WTC11 (cell line): ENCODE data around the gene ZNF48. TPM values are rescaled to one million over a fixed set of nuclear protein-coding genes. Genes with fewer than 3 reads are reported as not detected.

ENCODE experiments used
- ATAC-seq: fragments of 200-7000 bp; cut with Tn5 transposase; 2 replicates; pipeline ENCODE4 v1.10.0; 2021; ENCODE audit warnings: mild to moderate bottlenecking, moderate library complexity
- CTCF ChIA-PET: fragments of 300-600 bp; sonication (Branson Sonifier 250); formaldehyde crosslinking; loops from one replicate; lab custom pipeline; 2021; ENCODE audit warnings: antibody characterized with exemption; lab: Charles Lee
- POLR2A ChIA-PET: fragments of 350-600 bp; sonication (Branson Sonifier 250); formaldehyde crosslinking; loops from one replicate; lab custom pipeline; 2021; ENCODE audit warnings: antibody characterized with exemption; lab: Charles Lee
- DNase-seq: peaks from one replicate; pipeline ENCODE4 v3.0.0; 2021; ENCODE audit warnings: low spot score
- H3K27ac Mint-ChIP-seq: 2 replicates; pipeline ENCODE4 v1.8.0; 2021; ENCODE audit warnings: mixed read lengths
- H3K27me3 Mint-ChIP-seq: 2 replicates; pipeline ENCODE4 v1.8.0; 2021; ENCODE audit warnings: low read depth, mild to moderate bottlenecking, moderate library complexity, mixed read lengths
- H3K36me3 Mint-ChIP-seq: 2 replicates; pipeline ENCODE4 v1.8.0; 2021; ENCODE audit warnings: mixed read lengths
- H3K4me1 Mint-ChIP-seq: 2 replicates; pipeline ENCODE4 v1.8.0; 2022; ENCODE audit warnings: mixed read lengths
- H3K4me3 Mint-ChIP-seq: 2 replicates; pipeline ENCODE4 v1.8.0; 2021; ENCODE audit warnings: mild to moderate bottlenecking, moderate library complexity, mixed read lengths
- H3K9me3 Mint-ChIP-seq: 2 replicates; pipeline ENCODE4 v1.8.0; 2021; ENCODE audit warnings: mixed read lengths
- ATF2 ChIP-seq: sonication (generic); formaldehyde crosslinking; IDR thresholded peaks from 2 replicates; pipeline ENCODE4 v1.8.1; 2022; ENCODE audit warnings: low read depth, missing genetic modification reagents, borderline replicate concordance
- CDX4 ChIP-seq: fragments of 250-450 bp; sonication (Bioruptor Pico); IDR thresholded peaks from 2 replicates; pipeline ENCODE4 v1.9.0; 2021; ENCODE audit warnings: moderate library complexity, mild to moderate bottlenecking, inconsistent platforms, borderline replicate concordance
- CREB1 ChIP-seq: sonication (generic); formaldehyde crosslinking; IDR thresholded peaks from 2 replicates; pipeline ENCODE4 v1.8.0; 2023; ENCODE audit warnings: mild to moderate bottlenecking, missing genetic modification reagents
- FOXK1 ChIP-seq: sonication (generic); formaldehyde crosslinking; IDR thresholded peaks from 2 replicates; pipeline ENCODE4 v1.8.0; 2022; ENCODE audit warnings: mild to moderate bottlenecking, moderate library complexity, missing genetic modification reagents
- IRF2 ChIP-seq: sonication (generic); formaldehyde crosslinking; IDR thresholded peaks from 2 replicates; pipeline ENCODE4 v1.8.0; 2022; ENCODE audit warnings: low read depth, missing genetic modification reagents, borderline replicate concordance
- MYBL2 ChIP-seq: sonication (generic); formaldehyde crosslinking; IDR thresholded peaks from 2 replicates; pipeline ENCODE4 v1.8.1; 2023; ENCODE audit warnings: mild to moderate bottlenecking, moderate library complexity, missing genetic modification reagents
- NFE2L1 ChIP-seq: sonication (generic); formaldehyde crosslinking; IDR thresholded peaks from 2 replicates; pipeline ENCODE4 v1.8.1; 2023; ENCODE audit warnings: missing genetic modification reagents
- NR1H2 ChIP-seq: sonication (generic); formaldehyde crosslinking; IDR thresholded peaks from 2 replicates; pipeline ENCODE4 v1.9.0; 2021; ENCODE audit warnings: mild to moderate bottlenecking, moderate library complexity, missing genetic modification reagents
- NR2C2 ChIP-seq: sonication (generic); formaldehyde crosslinking; IDR thresholded peaks from 2 replicates; pipeline ENCODE4 v1.8.0; 2022; ENCODE audit warnings: mild to moderate bottlenecking, missing genetic modification reagents
- NR3C1 ChIP-seq: sonication (generic); formaldehyde crosslinking; conservative IDR thresholded peaks from 2 replicates; pipeline ENCODE4 v1.8.1; 2023; ENCODE audit warnings: low read depth, mild to moderate bottlenecking, missing genetic modification reagents
- OVOL2 ChIP-seq: fragments of 250-450 bp; sonication (Bioruptor Pico); IDR thresholded peaks from 2 replicates; pipeline ENCODE4 v1.9.0; 2021; ENCODE audit warnings: mild to moderate bottlenecking, borderline replicate concordance
- PREB ChIP-seq: sonication (generic); formaldehyde crosslinking; IDR thresholded peaks from 2 replicates; pipeline ENCODE4 v1.8.1; 2022; ENCODE audit warnings: mild to moderate bottlenecking, missing genetic modification reagents, moderate library complexity, borderline replicate concordance
- RELA ChIP-seq: sonication (generic); formaldehyde crosslinking; IDR thresholded peaks from 2 replicates; pipeline ENCODE4 v1.8.1; 2022; ENCODE audit warnings: missing genetic modification reagents, mild to moderate bottlenecking, borderline replicate concordance
- RORB ChIP-seq: fragments of 250-450 bp; sonication (Bioruptor Pico); IDR thresholded peaks from 2 replicates; pipeline ENCODE4 v1.9.0; 2021; ENCODE audit warnings: mild to moderate bottlenecking
- SOX15 ChIP-seq: fragments of 250-450 bp; sonication (Bioruptor Pico); IDR thresholded peaks from 2 replicates; pipeline ENCODE4 v1.9.0; 2021; ENCODE audit warnings: mild to moderate bottlenecking
- SP1 ChIP-seq: sonication (generic); formaldehyde crosslinking; conservative IDR thresholded peaks from 2 replicates; pipeline ENCODE4 v1.8.1; 2022; ENCODE audit warnings: missing genetic modification reagents
- TP53 ChIP-seq: sonication (generic); formaldehyde crosslinking; IDR thresholded peaks from 2 replicates; pipeline ENCODE4 v1.8.1; 2023; ENCODE audit warnings: mild to moderate bottlenecking, missing genetic modification reagents
- USF1 ChIP-seq: sonication (generic); formaldehyde crosslinking; IDR thresholded peaks from 2 replicates; pipeline ENCODE4 v1.8.0; 2022; ENCODE audit warnings: mild to moderate bottlenecking, missing genetic modification reagents
- ZNF138 ChIP-seq: sonication (generic); formaldehyde crosslinking; conservative IDR thresholded peaks from 2 replicates; pipeline ENCODE4 v1.8.1; 2022; ENCODE audit warnings: mild to moderate bottlenecking, moderate library complexity, missing genetic modification reagents
- ZNF263 ChIP-seq: sonication (generic); formaldehyde crosslinking; IDR thresholded peaks from 2 replicates; pipeline ENCODE4 v1.8.1; 2022; ENCODE audit warnings: low read depth, mild to moderate bottlenecking, moderate library complexity, missing genetic modification reagents
- ZNF317 ChIP-seq: sonication (generic); formaldehyde crosslinking; IDR thresholded peaks from 2 replicates; pipeline ENCODE4 v1.8.1; 2023; ENCODE audit warnings: low read depth, mild to moderate bottlenecking, moderate library complexity, missing genetic modification reagents, borderline replicate concordance
- ZNF416 ChIP-seq: fragments of 250-450 bp; sonication (Bioruptor Pico); IDR thresholded peaks from 2 replicates; pipeline ENCODE4 v1.9.0; 2021; ENCODE audit warnings: mild to moderate bottlenecking, inconsistent platforms
- ZNF532 ChIP-seq: fragments of 250-450 bp; sonication (Bioruptor Pico); IDR thresholded peaks from 2 replicates; pipeline ENCODE4 v1.9.0; 2021; ENCODE audit warnings: mild to moderate bottlenecking, borderline replicate concordance
- total RNA-seq: library from RNA; stranded (reverse); gene quantifications from 3 replicates; pipeline ENCODE4 v1.2.3, GENCODE V29; 2021

Gene ZNF48
- total RNA-seq, 1 experiment from 2014 or later = 39.3 TPM

- no peak for TF ChIP-seq MYBL2 (CRISPR knock-in tag)
- no peak for TF ChIP-seq USF1
- no peak for TF ChIP-seq IRF2 (CRISPR knock-in tag)
- no peak for TF ChIP-seq CDX4 (CRISPR knock-in tag)
- no peak for TF ChIP-seq NR2C2
- no peak for TF ChIP-seq OVOL2 (CRISPR knock-in tag)
- TF ChIP-seq ATF2 (CRISPR knock-in tag) = no peak
- TF ChIP-seq ZNF263 (CRISPR knock-in tag) = no peak
- TF ChIP-seq NFE2L1 (CRISPR knock-in tag) = no peak
Measured at GRCh38 chr16:30357085-30357714, 38.0 kb upstream of the ZNF48 start (continued).

GRCh38 chr16:30357715-30358576 lies 37.3 kb upstream of the ZNF48 start:
- POLR2A ChIA-PET = interaction anchor here (1.0 kb wide), 1 partner anchor 37 kb away, joined by 3 read pairs; the partner anchor contains the start of gene ZNF48
- peaks cover 27% of the 10 kb centered on the region for H3K4me1 Mint-ChIP-seq
- TF ChIP-seq USF1 = no peak
- TF ChIP-seq NR2C2 = no peak
- TF ChIP-seq, all 79 proteins: peak for 0
- Mint-ChIP-seq H3K9me3 (no peaks in the 10 kb centered on the region), H3K4me3 (no peak overlapping the region), H3K27me3 (no peaks in the 10 kb centered on the region; the same call in 1 of the 2 replicates), H3K36me3 (peaks cover 22% of the 10 kb centered on the region), H3K27ac (no peak overlapping the region)
- DNase-seq (no peak), ATAC-seq (no peak)
- CTCF ChIA-PET = interaction anchor here (0.6 to 3.1 kb wide), 5 partner anchors 12 to 245 kb away, joined by 3 to 17 read pairs (median 4); partner anchors contain the start of gene TBC1D10B

- ChIA-PET CTCF (interaction anchor here (0.6 to 3.1 kb wide), 4 partner anchors 11 to 179 kb away, joined by 3 to 17 read pairs (median 7); partner anchors contain the start of gene TBC1D10B), POLR2A (interaction anchor here (1.0 kb wide), 1 partner anchor 37 kb away, joined by 3 read pairs; the partner anchor contains the start of gene ZNF48)
- H3K4me3 Mint-ChIP-seq = no peak overlapping the region
- TF ChIP-seq TP53 (no peak), NR1H2 (CRISPR knock-in tag) (no peak), MYBL2 (CRISPR knock-in tag) (no peak), ZNF532 (no peak), ZNF317 (CRISPR knock-in tag) (no peak), SOX15 (CRISPR knock-in tag) (no peak), NR3C1 (CRISPR knock-in tag) (no peak), CREB1 (CRISPR knock-in tag) (no peak), NFE2L1 (CRISPR knock-in tag) (no peak), SP1 (CRISPR knock-in tag) (no peak), RELA (CRISPR knock-in tag) (no peak), ZNF416 (CRISPR knock-in tag) (no peak), RORB (no peak), PREB (CRISPR knock-in tag) (no peak), ZNF138 (CRISPR knock-in tag) (no peak), FOXK1 (CRISPR knock-in tag) (no peak)
Measured at GRCh38 chr16:30358577-30358936, 36.7 kb upstream of the ZNF48 start.

More at GRCh38 chr16:30358577-30358936, 36.7 kb upstream of the ZNF48 start:
- peaks cover 27% of the 10 kb centered on the region for H3K4me1 Mint-ChIP-seq
- peaks cover 22% of the 10 kb centered on the region for H3K36me3 Mint-ChIP-seq
- DNase-seq = no peak
- ATAC-seq = no peak
- H3K9me3 Mint-ChIP-seq = no peaks in the 10 kb centered on the region
- no peaks in the 10 kb centered on the region; the same call in 1 of the 2 replicates for H3K27me3 Mint-ChIP-seq
- peak overlapping the region; percentile 45; the same call in 1 of the 2 replicates for H3K27ac Mint-ChIP-seq
